PC-3 (cell line): ENCODE measurements around the gene CCDC80.

ENCODE experiments used
- EZH2 ChIP-seq: fragments of 300-600 bp; sonication (generic); IDR thresholded peaks from one replicate; pipeline ENCODE4 v1.6.1; 2017; ENCODE audit warnings: antibody characterized with exemption, mild to moderate bottlenecking, low read length; ENCODE audit not compliant: unreplicated experiment
- EZH2phosphoT487 ChIP-seq: fragments of 300-600 bp; sonication (generic); IDR thresholded peaks from 2 replicates; pipeline ENCODE4 v1.6.1; 2018; ENCODE audit warnings: mild to moderate bottlenecking, antibody characterized with exemption, low read length, borderline replicate concordance
- TF ChIP-seq, protein P1 (sequence below): fragments of 300-600 bp; sonication (generic); conservative IDR thresholded peaks from 2 replicates; pipeline ENCODE4 v1.5.1; 2017; ENCODE audit warnings: antibody characterized with exemption, low read depth, mild to moderate bottlenecking, low read length

DNA sequence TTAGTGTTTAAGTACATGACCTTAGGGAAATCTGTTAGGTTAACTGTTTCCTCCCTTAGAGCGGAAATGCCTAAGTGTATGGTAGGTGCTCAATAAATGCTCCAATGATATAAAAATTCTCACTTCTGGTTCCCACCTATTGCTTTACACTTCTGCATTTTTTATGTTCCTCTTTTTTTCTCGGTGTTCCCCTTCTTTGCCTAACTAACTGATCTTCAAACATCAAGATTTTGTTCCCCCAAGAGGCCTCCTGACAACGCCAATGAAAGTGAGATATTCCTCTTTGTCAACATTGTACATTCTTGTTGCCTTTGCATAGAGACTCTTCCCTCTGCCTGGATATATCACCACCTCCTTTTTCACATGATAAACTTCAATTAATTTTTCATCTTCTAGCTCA, 61.7 kb downstream of the CCDC80 start:
- TF ChIP-seq, protein P1, sequence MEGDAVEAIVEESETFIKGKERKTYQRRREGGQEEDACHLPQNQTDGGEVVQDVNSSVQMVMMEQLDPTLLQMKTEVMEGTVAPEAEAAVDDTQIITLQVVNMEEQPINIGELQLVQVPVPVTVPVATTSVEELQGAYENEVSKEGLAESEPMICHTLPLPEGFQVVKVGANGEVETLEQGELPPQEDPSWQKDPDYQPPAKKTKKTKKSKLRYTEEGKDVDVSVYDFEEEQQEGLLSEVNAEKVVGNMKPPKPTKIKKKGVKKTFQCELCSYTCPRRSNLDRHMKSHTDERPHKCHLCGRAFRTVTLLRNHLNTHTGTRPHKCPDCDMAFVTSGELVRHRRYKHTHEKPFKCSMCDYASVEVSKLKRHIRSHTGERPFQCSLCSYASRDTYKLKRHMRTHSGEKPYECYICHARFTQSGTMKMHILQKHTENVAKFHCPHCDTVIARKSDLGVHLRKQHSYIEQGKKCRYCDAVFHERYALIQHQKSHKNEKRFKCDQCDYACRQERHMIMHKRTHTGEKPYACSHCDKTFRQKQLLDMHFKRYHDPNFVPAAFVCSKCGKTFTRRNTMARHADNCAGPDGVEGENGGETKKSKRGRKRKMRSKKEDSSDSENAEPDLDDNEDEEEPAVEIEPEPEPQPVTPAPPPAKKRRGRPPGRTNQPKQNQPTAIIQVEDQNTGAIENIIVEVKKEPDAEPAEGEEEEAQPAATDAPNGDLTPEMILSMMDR = no peak
- TF ChIP-seq EZH2phosphoT487 (no peak), EZH2 (no peak)
